ENCODE results near the gene NEURL1. TPM values are rescaled to one million over a fixed set of nuclear protein-coding genes. Genes with fewer than 3 reads are reported as not detected.

The NEURL1 gene
- total RNA-seq, 6 experiments from 2014 or later, result 0.06 to 0.46 (median 0.27) TPM

DNA sequence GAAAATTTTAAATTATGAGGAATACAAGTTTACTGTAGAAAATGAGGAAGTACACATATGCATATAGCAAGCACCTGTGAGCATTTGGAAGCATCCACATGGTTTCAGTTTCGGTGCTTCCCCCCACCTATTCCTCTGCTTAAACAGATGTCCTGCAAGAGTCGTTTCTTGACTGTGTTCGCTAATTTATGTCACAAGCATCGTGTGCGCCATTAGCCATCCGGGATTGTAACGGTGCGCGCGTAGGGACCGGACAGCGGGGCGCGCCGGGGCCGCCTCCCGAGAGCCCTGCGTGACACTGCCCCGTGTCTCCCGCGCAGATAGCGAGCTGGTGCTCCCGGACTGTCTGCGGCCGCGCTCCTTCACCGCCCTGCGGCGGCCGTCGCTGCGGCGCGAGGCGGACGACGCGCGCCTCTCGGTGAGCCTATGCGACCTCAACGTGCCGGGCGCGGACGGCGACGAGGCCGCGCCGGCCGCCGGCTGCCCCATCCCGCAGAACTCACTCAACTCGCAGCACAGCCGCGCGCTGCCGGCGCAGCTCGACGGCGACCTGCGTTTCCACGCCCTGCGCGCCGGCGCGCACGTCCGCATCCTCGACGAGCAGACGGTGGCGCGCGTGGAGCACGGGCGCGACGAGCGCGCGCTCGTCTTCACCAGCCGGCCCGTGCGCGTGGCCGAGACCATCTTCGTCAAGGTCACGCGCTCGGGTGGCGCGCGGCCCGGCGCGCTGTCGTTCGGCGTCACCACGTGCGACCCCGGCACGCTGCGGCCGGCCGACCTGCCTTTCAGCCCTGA, 90.9 kb downstream of the NEURL1 start:
- TF ChIP-seq CTCF (IDR thresholded peaks at IDR 0.05), result no peak
- Mint-ChIP-seq H3K27ac (no peak overlapping the region), H3K4me1 (ENCODE audit: low read depth) (no peaks in the 10 kb centered on the region), H3K4me3 (no peak overlapping the region), H3K36me3 (ENCODE audit: low read depth) (peaks cover 14% of the 10 kb centered on the region; the same call in 1 of the 2 replicates), H3K27me3 (ENCODE audit: insufficient read depth) (peaks cover 17% of the 10 kb centered on the region), H3K9me3 (peaks cover 19% of the 10 kb centered on the region)
- DNase-seq, result no peak

DNA sequence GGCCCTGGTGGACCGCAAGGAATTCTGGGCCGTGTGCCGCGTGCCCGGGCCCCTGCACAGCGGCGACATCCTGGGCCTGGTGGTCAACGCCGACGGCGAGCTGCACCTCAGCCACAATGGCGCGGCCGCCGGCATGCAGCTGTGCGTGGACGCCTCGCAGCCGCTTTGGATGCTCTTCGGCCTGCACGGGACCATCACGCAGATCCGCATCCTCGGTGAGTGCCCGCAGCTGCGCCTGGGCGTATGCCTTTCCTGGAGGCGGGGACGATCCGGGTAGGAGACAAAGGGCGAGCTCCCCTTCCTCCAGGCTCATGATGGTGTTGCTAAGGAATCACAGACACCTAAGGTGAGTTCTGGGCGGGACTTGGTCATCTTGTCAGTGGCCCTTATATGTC, 91.5 kb downstream of the NEURL1 start:
- Mint-ChIP-seq H3K4me1 (ENCODE audit: low read depth) (no peaks in the 10 kb centered on the region), H3K27ac (no peak overlapping the region), H3K9me3 (peaks cover 19% of the 10 kb centered on the region), H3K27me3 (ENCODE audit: insufficient read depth) (peaks cover 15% of the 10 kb centered on the region), H3K4me3 (no peak overlapping the region), H3K36me3 (ENCODE audit: low read depth) (peaks cover 14% of the 10 kb centered on the region; the same call in 1 of the 2 replicates)
- TF ChIP-seq CTCF (IDR thresholded peaks at IDR 0.05), result no peak
- no peak for DNase-seq

GRCh38 chr10:103587073-103587472, 93.6 kb downstream of the NEURL1 start:
- no peak for DNase-seq
- H3K27ac Mint-ChIP-seq, result no peak overlapping the region
- peaks cover 14% of the 10 kb centered on the region; the same call in 1 of the 2 replicates for H3K36me3 Mint-ChIP-seq (ENCODE audit: low read depth)
- H3K4me1 Mint-ChIP-seq (ENCODE audit: low read depth), result no peaks in the 10 kb centered on the region
- no peak for TF ChIP-seq CTCF (IDR thresholded peaks at IDR 0.05)
- peaks cover 19% of the 10 kb centered on the region for H3K9me3 Mint-ChIP-seq
- peaks cover 16% of the 10 kb centered on the region for H3K27me3 Mint-ChIP-seq (ENCODE audit: insufficient read depth)
- no peak overlapping the region for H3K4me3 Mint-ChIP-seq

GRCh38 chr10:103589074-103589630, 95.6 kb downstream of the NEURL1 start:
- Mint-ChIP-seq H3K4me3 (no peak overlapping the region), H3K27me3 (ENCODE audit: insufficient read depth) (peaks cover 24% of the 10 kb centered on the region), H3K36me3 (ENCODE audit: low read depth) (peaks cover 10% of the 10 kb centered on the region; the same call in 1 of the 2 replicates), H3K9me3 (peaks cover 15% of the 10 kb centered on the region), H3K27ac (no peak overlapping the region), H3K4me1 (ENCODE audit: low read depth) (no peaks in the 10 kb centered on the region)
- no peak for TF ChIP-seq CTCF (IDR thresholded peaks at IDR 0.05)
- DNase-seq, result no peak

DNA sequence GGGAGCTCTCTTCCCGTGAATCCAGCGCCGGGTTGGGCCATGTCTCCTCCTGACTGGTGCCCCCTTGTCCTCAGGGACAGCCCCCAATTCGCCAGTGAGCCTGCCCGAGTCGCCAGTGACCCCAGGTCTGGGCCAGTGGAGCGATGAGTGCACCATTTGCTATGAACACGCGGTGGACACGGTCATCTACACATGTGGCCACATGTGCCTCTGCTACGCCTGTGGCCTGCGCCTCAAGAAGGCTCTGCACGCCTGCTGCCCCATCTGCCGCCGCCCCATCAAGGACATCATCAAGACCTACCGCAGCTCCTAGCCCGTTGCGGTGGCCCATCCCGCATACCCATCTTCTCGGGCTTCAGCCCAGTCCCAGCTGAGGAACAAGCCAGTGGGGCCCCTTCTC, 96.6 kb downstream of the NEURL1 start:
- Mint-ChIP-seq H3K4me1 (ENCODE audit: low read depth) (no peaks in the 10 kb centered on the region), H3K27me3 (ENCODE audit: insufficient read depth) (peaks cover 24% of the 10 kb centered on the region), H3K36me3 (ENCODE audit: low read depth) (peaks cover 10% of the 10 kb centered on the region; the same call in 1 of the 2 replicates), H3K9me3 (peaks cover 15% of the 10 kb centered on the region), H3K4me3 (no peak overlapping the region), H3K27ac (no peak overlapping the region)
- no peak for DNase-seq
- TF ChIP-seq CTCF (IDR thresholded peaks at IDR 0.05), result no peak
